ENCODE results near the gene UNG. TPM values are rescaled to one million over a fixed set of nuclear protein-coding genes. Genes with fewer than 3 reads are reported as not detected.

Gene UNG
- total RNA-seq, 4 donors from 2014 or later, result 19.0 to 58.6 (median 21.3) TPM

DNA sequence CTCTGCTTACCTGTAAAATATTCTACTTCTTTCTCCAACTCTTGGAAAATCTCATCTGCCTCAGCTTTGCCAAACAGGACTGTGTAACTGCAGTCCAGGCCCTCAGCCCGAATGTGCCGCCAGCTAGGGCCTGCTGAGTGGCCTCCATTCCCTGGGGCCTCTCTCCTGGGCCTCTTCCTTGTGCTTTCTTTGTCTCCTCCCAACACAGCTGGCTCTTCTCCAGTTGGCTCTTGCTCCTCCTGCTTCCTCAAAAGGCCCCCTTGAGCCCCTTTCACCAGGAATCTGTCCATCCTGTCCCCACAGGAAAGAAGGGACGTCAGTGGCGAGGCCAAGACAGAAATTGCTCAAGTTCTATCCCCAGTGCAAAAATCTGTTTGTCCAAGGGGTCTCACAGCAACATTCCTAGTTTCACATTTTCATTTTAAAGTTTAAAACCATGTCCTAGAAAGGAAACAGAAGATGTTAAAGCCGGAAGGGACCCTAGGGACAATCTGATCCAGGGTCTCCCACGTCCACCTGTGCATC, 4.8 kb upstream of the UNG start:
- Histone ChIP-seq H3K27ac (peak overlapping the region in 3 of 4 donors; percentile 60 to 65 (median 62)), H3K9me3 (no peaks in the 10 kb centered on the region), H3K27me3 (no peaks in the 10 kb centered on the region), H3K4me3 (peak overlapping the region; percentile 34 to 62 (median 52)), H3K36me3 (peaks cover 0 to 23% (median 0%) of the 10 kb centered on the region in 3 donors), H3K4me1 (peaks cover 0 to 16% (median 4%) of the 10 kb centered on the region in 4 donors)
- TF ChIP-seq POLR2A (IDR thresholded peaks at IDR 0.05), result no peak
- TF ChIP-seq CTCF (IDR thresholded peaks at IDR 0.05), result no peak
- DNase-seq, result no peak

GRCh38 chr12:109093022-109093918, 4.1 kb upstream of the UNG start, which contains the start of gene ALKBH2:
Gene ALKBH2 (minus strand): TSS chr12:109093472. CDS start chr12:109092786, 686 bp downstream.
- peak within 1 kb of the TSS; percentile 34 to 62 (median 52) for H3K4me3 ChIP-seq
- H3K36me3 ChIP-seq, result peaks cover 0 to 17% (median 0%) of the 10 kb centered on the region in 3 donors
- no peaks in the 10 kb centered on the region for H3K9me3 ChIP-seq
- DNase-seq, result peak; percentile 92 to 97 (median 96)
- peak within 1 kb of the TSS; percentile 58 to 65 (median 61) for H3K27ac ChIP-seq
- no peaks in the 10 kb centered on the region for H3K27me3 ChIP-seq
- TF ChIP-seq POLR2A (IDR thresholded peaks at IDR 0.05), result peak in 1 of 2 donors; percentile 44
- peak; percentile 92 to 99 (median 98) for TF ChIP-seq CTCF (IDR thresholded peaks at IDR 0.05)
- peaks cover 0 to 17% (median 5%) of the 10 kb centered on the region in 4 donors for H3K4me1 ChIP-seq

GRCh38 chr12:109097140-109097434, 310 bp upstream of the UNG start:
- Histone ChIP-seq H3K36me3 (peaks cover 0 to 4% (median 0%) of the 10 kb centered on the region in 3 donors), H3K4me3 (no peak overlapping the region), H3K27me3 (no peaks in the 10 kb centered on the region), H3K4me1 (peaks cover 0 to 32% (median 5%) of the 10 kb centered on the region in 4 donors), H3K9me3 (no peaks in the 10 kb centered on the region), H3K27ac (no peak overlapping the region)
- TF ChIP-seq POLR2A (IDR thresholded peaks at IDR 0.05) (no peak), CTCF (IDR thresholded peaks at IDR 0.05) (no peak)
- no peak for DNase-seq

DNA sequence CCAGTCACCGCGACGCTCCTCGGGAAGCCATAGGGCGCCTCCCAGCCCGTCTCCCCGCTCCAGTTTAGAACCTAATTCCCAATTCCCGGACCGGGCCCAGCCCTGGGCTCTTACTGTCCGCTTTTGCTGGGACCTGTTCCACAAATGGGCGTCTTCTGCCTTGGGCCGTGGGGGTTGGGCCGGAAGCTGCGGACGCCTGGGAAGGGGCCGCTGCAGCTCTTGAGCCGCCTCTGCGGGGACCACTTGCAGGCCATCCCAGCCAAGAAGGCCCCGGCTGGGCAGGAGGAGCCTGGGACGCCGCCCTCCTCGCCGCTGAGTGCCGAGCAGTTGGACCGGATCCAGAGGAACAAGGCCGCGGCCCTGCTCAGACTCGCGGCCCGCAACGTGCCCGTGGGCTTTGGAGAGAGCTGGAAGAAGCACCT, 797 bp downstream of the UNG start:
- no peak for TF ChIP-seq CTCF (IDR thresholded peaks at IDR 0.05)
- peak in 1 of 2 donors; percentile 57 for TF ChIP-seq POLR2A (IDR thresholded peaks at IDR 0.05)
- Histone ChIP-seq H3K4me1 (peaks cover 0 to 21% (median 5%) of the 10 kb centered on the region in 4 donors), H3K9me3 (no peaks in the 10 kb centered on the region), H3K4me3 (peak overlapping the region; percentile 69 to 82 (median 75)), H3K27ac (peak overlapping the region; percentile 66 to 88 (median 86)), H3K27me3 (no peaks in the 10 kb centered on the region), H3K36me3 (peaks cover 0 to 13% (median 0%) of the 10 kb centered on the region in 3 donors)
- DNase-seq, result no peak

DNA sequence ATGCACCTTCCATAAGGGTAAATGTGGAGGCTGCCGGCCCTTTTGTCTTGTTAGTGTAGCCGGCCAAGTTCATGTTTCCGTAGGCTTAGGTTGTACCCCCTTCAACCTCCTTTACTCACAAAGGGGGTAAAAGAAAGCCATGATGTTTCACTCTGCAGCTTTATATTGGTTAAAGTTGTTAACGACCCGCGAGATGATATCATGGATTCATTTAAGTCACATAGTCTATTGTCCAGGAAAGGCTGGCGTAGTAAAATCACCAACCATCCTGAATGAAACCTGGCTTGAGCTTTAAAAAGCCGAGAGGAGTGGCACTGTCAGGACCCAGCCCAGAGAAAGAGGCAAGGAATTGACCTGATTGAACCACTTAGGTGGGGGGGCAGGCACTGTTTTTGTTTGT, 1.3 kb downstream of the UNG start:
- Histone ChIP-seq H3K27me3 (no peaks in the 10 kb centered on the region), H3K27ac (peak overlapping the region; percentile 66 to 88 (median 86)), H3K9me3 (no peaks in the 10 kb centered on the region), H3K4me3 (peak overlapping the region; percentile 69 to 82 (median 75)), H3K36me3 (peaks cover 0 to 17% (median 0%) of the 10 kb centered on the region in 3 donors), H3K4me1 (peaks cover 0 to 21% (median 5%) of the 10 kb centered on the region in 4 donors)
- peak in 1 of 3 donors; percentile 38 for DNase-seq
- TF ChIP-seq POLR2A (IDR thresholded peaks at IDR 0.05) (no peak), CTCF (IDR thresholded peaks at IDR 0.05) (no peak)
